Stimulated activated effector memory CD8-positive, alpha-beta T cell treated with anti-CD3 and anti-CD28 coated beads, Interleukin-12 subunit alpha, Interleukin-12 subunit beta, amount 100 ng/mL, for 72 hours (primary cell): Measurements from ENCODE around the gene HOXD1.

ENCODE experiments used
- ATAC-seq: fragments of 150-1000 bp; cut with Tn5 transposase; 2 replicates; pipeline ENCODE4 v1.10.0; 2021
- DNase-seq, 2 donors: peaks; one replicate each; pipeline ENCODE4 v3.0.0; 2021 to 2022; ENCODE audit warnings: low spot score in 2 of 2
- H3K27ac Mint-ChIP-seq: one replicate; pipeline ENCODE4 v1.8.0; 2022; ENCODE audit warnings: mild to moderate bottlenecking, mixed read lengths
- H3K36me3 Mint-ChIP-seq: one replicate; pipeline ENCODE4 v1.8.0; 2022; ENCODE audit warnings: mild to moderate bottlenecking, mixed read lengths
- H3K4me1 Mint-ChIP-seq: one replicate; pipeline ENCODE4 v1.8.0; 2022; ENCODE audit warnings: mixed read lengths
- H3K4me3 Mint-ChIP-seq: one replicate; pipeline ENCODE4 v1.8.0; 2022; ENCODE audit warnings: mild to moderate bottlenecking, mixed read lengths
- H3K9me3 Mint-ChIP-seq: one replicate; pipeline ENCODE4 v1.8.0; 2022; ENCODE audit warnings: mixed read lengths

The HOXD1 gene

DNA sequence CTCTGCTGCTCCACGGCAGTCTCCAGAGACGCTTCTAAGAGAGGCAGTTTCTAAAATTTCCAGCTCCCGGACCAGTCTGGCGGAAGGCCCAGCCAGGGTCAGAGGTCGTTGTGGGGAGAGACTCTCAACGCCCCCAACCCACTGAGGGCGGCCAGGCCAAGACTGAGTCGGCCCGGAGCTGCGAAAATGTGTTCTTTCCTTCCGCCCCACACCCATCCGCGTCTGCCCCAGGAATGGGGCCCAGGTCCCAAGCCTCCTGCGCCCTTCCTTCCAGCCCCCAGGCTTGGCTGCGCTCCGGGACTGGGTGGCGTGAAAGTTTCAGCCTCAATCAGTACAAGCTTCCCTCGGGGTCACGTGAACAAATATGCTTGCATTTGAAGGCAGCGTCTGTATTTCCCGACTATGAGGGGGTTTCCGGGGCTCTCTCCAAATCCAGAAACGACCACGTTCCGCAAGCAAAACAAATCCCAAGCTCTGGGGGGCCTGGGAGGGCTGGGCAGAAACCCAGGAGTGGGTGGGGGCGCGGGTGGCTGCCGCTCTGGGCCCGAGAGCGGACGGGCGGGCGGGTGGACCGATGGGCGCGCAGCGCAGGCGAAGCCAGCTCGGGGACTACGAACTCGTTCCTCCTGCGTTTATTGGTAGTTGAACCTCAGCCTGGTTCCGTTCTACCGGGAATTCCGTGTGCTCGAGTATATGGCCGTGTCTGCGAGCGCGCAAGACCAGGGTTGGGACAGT, 28.1 kb upstream of the HOXD1 start:
- H3K27ac Mint-ChIP-seq = no peak overlapping the region
- H3K4me1 Mint-ChIP-seq = peaks cover 31% of the 10 kb centered on the region
- H3K4me3 Mint-ChIP-seq = no peak overlapping the region
- peaks cover 16% of the 10 kb centered on the region for H3K36me3 Mint-ChIP-seq
- DNase-seq (no peak), ATAC-seq (no peak)
- no peaks in the 10 kb centered on the region for H3K9me3 Mint-ChIP-seq

DNA sequence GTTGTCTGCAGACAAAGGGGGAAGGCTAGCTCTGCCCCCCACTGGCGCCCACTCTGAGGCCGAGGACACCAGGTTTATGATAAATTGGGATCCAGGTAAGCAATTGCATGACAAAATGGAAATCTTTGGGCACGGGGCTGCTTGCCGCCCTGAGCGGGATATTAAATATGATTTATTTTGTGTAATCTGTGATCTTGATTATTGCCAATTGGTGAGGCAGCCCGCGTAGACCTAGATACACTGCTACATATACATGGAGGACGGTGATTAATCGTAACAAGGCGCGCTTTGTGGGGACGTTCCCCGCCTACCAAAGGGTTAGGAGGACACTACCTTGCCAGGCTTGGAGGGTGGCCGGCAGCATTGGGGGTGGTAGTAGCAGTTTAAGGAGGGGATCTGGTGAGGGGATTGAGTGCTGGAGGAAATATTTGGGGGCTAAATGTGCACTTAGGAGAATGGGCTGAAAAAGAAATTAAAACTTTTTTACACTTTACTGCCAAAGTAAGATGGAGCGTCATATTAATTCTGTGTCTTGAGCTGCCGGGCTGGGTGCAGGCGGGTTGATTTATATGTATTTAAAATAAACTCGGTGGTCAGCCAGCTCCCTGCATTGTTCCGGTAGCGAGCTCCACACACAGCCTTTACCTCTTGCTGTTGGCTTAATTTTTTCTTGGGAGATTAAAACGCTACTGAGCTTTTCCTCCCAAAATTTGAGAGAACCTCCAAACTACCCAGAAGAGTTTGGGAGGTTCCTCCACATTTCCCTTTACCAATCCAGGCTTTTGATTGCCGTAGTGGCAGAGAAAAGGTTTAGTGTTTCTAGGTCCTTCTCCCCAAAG, 27.3 kb upstream of the HOXD1 start:
- Mint-ChIP-seq H3K27ac (no peak overlapping the region), H3K4me1 (peaks cover 31% of the 10 kb centered on the region), H3K9me3 (no peaks in the 10 kb centered on the region), H3K36me3 (peaks cover 16% of the 10 kb centered on the region), H3K4me3 (no peak overlapping the region)
- ATAC-seq (no peak), DNase-seq (peak in 1 of 2 donors; percentile 47)

DNA sequence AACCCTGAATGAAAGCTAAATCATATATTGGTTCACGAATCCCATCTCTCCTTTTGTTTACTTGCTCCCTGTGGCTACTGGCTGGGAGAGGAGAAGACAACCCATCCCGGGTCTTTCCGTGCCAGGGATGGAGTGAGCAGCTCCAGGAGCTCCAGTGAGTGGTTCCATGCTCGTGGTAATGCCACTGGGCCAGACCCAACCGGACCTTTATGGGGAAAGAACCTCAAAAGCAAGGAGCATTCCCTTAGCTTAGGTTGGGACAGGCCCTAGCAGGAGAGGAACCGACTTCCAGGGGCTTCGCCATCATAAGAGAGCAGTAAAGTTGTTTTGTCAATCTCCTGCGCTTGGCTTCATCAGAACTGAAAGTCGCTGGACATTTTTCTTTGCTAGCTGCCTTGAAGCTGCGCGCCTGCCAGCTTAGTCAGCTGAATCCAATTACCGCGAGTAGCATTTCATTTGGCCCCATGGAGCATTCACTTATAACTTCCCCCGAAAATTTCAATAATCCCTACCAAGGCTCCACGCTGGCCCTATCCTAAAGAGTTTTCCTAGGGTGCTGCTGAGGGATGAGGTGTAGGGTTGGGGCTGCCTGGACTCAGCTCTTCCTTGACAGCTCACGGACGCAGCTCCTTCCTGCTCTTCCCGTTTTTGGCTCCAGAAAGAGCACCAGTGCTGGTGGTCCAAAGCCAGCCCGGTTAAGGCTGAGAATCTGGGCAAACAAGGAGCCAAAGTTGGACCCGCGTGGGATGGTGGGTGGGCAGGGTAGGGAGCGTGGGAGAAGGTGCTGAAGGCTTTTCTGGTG, 26.4 kb upstream of the HOXD1 start:
- Mint-ChIP-seq H3K4me3 (no peak overlapping the region), H3K27ac (no peak overlapping the region), H3K36me3 (peaks cover 16% of the 10 kb centered on the region), H3K9me3 (no peaks in the 10 kb centered on the region), H3K4me1 (peaks cover 31% of the 10 kb centered on the region)
- no peak for ATAC-seq
- DNase-seq = peak in 1 of 2 donors; percentile 43

DNA sequence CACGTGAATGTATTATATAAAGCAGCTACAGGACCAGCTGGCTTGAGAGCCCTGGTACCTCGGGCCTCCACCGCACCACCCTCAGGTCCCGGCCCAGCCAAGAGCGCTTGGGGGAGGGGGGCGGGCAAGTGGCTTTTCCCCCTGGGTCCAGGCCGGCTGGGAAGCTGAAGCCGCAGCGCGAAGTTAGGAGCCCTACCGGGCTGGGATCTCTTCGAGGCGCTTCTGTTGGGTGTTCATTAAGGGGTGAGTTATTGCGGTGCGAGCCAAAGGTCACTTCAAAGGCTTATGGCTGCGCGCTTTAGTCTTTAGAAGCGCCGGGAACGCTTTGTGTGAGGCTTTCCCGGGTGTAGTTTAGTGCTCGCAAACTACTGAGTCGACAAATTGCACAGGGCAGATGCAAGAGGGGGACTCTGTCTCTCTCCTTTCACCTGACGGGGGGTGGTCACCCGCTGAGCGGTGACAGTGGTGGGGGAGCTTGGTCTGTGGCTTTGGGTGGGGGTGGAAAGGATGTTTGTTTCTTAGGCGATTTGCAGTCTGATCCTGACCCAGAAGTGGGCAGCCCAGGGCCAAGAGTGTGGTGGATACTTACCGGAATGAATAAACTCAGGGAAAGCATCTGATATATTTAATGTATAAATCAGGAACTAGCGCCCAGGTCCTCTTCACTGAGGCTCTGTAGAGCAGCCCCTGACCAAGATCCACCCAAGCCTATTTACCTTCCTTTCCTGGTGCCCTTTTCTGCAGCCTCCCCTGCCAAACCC, 25.4 kb upstream of the HOXD1 start:
- ATAC-seq = no peak
- DNase-seq = peak in 1 of 2 donors; percentile 43
- no peaks in the 10 kb centered on the region for H3K9me3 Mint-ChIP-seq
- H3K4me1 Mint-ChIP-seq = peaks cover 22% of the 10 kb centered on the region
- no peak overlapping the region for H3K4me3 Mint-ChIP-seq
- H3K27ac Mint-ChIP-seq = no peak overlapping the region
- H3K36me3 Mint-ChIP-seq = peaks cover 10% of the 10 kb centered on the region

DNA sequence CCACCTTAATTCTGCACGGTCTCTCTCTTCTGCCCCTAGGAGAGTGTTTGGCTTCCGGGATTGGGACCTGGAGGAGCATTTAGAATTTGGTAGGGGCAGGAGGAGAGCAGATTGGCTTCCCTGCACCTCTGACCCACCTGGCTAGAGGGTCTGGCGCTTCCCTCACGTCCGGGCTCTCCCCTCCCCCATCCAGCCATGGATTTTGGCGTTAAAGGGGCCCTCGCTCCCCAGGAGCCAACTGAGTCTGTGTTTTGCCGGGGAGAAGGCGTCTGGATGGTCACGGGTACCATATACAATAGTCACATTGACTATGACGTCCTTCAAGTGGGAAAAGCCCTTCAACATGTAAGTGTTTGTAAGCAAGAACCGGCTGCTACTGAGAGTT, 24.8 kb upstream of the HOXD1 start:
- DNase-seq (peak in 1 of 2 donors; percentile 43), ATAC-seq (no peak)
- Mint-ChIP-seq H3K4me3 (no peak overlapping the region), H3K4me1 (peaks cover 16% of the 10 kb centered on the region), H3K9me3 (no peaks in the 10 kb centered on the region), H3K27ac (no peak overlapping the region), H3K36me3 (peaks cover 10% of the 10 kb centered on the region)

DNA sequence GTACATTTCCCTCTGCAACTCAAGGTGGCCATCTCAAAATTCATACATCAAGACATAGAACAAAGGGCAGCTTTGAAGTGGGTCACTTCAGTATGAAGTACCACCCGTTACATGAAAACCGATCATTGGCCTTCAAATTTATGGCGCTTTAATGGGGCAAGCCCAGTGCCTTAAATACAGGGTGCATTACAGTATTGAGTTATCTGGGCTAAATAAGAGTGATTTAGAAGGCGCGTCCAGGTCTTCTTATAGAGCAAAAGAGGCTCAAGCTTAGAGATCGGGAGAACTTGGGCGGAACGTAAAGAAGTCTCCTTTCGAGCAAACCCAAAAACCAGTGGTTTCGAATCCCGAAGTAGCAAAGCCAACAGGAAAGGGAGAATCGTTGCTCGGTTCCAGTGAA, 24.3 kb upstream of the HOXD1 start:
- H3K9me3 Mint-ChIP-seq = no peaks in the 10 kb centered on the region
- no peak overlapping the region for H3K27ac Mint-ChIP-seq
- DNase-seq = peak in 1 of 2 donors; percentile 38
- H3K4me1 Mint-ChIP-seq = peaks cover 16% of the 10 kb centered on the region
- ATAC-seq = no peak
- peaks cover 10% of the 10 kb centered on the region for H3K36me3 Mint-ChIP-seq
- H3K4me3 Mint-ChIP-seq = no peak overlapping the region

DNA sequence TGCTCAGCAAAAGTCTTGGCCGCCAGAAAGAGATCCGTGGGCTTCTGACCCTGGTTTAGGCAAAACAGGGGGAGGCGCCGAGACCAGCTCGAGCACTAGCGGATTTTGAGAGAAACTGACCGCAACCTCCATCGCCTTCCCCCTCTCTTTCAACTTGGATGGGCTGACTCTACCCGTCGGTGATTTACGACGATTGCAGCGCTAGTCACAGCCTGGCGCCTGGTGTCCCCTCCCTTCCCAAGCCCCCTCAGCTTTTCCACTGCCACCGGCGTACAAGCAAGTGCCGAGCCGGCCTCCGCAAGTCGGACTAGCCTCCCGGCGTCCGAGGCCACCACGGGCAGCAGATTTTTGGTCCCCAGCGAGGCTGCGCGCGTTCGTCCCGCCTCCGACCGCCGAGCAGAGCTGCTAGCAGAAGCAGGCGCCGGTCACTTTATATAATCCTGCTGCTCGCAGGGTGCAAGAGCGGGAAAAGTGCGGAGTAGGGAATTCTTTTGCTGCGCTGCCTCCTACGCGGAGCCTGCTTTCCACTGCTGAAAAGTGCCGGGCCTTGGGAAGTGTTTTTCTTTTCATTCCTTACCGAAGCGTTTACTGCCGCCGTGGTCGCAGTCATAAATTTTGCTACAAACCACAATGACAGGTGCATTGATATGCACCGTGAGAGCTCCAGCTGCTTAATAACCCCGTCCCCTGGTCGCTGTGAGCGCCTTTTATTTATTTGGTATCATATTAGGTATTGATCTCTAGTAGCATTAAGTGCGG, 23.7 kb upstream of the HOXD1 start:
- no peaks in the 10 kb centered on the region for H3K9me3 Mint-ChIP-seq
- ATAC-seq (no peak), DNase-seq (no peak)
- no peak overlapping the region for H3K27ac Mint-ChIP-seq
- H3K4me1 Mint-ChIP-seq = peaks cover 16% of the 10 kb centered on the region
- H3K4me3 Mint-ChIP-seq = no peak overlapping the region
- peaks cover 10% of the 10 kb centered on the region for H3K36me3 Mint-ChIP-seq

DNA sequence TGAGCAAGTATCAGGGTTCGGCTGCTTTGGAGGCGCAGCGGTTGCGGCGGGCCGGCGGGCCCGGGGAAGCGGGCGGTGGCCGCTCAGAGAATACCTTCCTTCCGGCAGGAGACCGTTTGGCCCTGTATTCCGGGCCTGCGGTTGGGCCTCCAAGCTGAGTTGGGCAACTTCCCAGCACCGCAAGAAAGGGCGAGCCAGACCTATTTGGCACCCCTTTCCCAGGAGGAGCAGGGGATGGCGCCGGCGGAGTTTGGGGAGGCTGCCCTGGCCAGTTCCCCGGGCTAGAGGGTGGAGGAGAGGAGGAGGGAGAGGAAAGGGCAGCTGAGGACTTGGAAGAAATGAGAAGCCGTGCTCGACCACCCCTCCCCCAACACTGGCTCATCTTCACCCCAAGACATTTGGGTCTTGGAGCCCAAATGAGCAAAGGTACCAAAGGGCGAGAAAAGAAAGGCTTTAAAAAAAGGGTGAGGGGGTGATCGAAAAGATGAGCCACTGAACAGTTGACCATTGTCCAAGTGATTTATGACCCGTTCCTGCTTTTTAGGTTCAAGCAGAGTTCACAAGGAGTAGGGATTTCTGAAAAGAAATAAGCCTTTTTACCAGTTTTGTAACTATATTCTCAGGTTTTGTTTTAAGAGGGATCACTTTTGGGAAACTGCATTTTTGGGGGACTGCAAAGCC, 23.0 kb upstream of the HOXD1 start:
- Mint-ChIP-seq H3K9me3 (no peaks in the 10 kb centered on the region), H3K4me1 (peaks cover 16% of the 10 kb centered on the region), H3K36me3 (peaks cover 10% of the 10 kb centered on the region), H3K4me3 (no peak overlapping the region), H3K27ac (no peak overlapping the region)
- DNase-seq (no peak), ATAC-seq (no peak)

DNA sequence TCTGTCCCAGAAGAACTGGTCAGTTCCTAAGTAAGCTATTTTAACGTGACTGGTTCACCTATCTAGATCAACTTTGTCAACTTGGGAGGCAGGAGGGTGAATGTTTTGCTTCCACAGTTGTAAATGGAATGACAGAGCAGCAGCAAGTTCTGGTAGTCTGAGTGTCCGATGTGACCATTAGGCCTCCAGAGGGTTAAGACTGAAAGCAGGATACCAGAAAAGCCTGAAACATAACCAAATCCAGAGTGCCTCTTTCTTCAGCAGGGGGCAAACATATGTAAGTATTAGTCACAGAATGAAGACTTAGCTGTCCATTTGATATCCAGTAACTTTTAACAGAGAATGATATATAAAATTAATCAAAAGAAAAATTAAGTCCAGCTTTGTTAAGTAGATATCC, 22.2 kb upstream of the HOXD1 start:
- DNase-seq (no peak), ATAC-seq (no peak)
- H3K4me1 Mint-ChIP-seq = peaks cover 12% of the 10 kb centered on the region
- no peak overlapping the region for H3K4me3 Mint-ChIP-seq
- no peaks in the 10 kb centered on the region for H3K9me3 Mint-ChIP-seq
- H3K36me3 Mint-ChIP-seq = peaks cover 10% of the 10 kb centered on the region
- no peak overlapping the region for H3K27ac Mint-ChIP-seq

DNA sequence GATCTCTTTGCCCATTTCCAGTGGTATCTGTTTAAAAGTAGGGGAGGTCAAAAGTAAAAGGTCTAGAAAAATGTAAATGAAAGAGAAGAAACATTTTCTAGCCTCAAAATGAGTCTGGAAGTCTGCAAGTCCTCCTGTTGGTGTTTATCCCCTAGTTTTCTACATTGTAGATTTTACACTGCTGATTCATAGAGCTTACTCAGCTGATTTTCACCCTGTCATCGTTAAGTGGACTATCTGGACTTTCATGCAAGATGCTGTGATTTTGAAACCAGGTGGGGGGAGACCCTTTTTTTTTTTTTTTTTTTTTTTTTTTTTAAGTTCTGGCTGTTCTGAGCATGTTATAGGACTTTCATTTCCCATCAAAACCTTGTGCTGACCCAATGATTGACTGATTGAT, 21.1 kb upstream of the HOXD1 start:
- peaks cover 10% of the 10 kb centered on the region for H3K36me3 Mint-ChIP-seq
- H3K4me1 Mint-ChIP-seq = peaks cover 16% of the 10 kb centered on the region
- no peaks in the 10 kb centered on the region for H3K9me3 Mint-ChIP-seq
- DNase-seq (no peak), ATAC-seq (no peak)
- H3K4me3 Mint-ChIP-seq = no peak overlapping the region
- H3K27ac Mint-ChIP-seq = no peak overlapping the region

DNA sequence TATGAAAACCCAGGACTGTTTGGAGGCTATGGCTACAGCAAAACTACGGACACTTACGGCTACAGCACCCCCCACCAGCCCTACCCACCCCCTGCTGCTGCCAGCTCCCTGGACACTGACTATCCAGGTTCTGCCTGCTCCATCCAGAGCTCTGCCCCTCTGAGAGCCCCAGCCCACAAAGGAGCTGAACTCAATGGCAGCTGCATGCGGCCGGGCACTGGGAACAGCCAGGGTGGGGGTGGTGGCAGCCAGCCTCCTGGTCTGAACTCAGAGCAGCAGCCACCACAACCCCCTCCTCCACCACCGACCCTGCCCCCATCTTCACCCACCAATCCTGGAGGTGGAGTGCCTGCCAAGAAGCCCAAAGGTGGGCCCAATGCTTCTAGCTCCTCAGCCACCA, 19.3 kb upstream of the HOXD1 start:
- ATAC-seq = peak; percentile 13
- peaks cover 4% of the 10 kb centered on the region for H3K36me3 Mint-ChIP-seq
- H3K4me3 Mint-ChIP-seq = no peak overlapping the region
- no peak for DNase-seq
- no peaks in the 10 kb centered on the region for H3K9me3 Mint-ChIP-seq
- peaks cover 14% of the 10 kb centered on the region for H3K4me1 Mint-ChIP-seq
- H3K27ac Mint-ChIP-seq = no peak overlapping the region

DNA sequence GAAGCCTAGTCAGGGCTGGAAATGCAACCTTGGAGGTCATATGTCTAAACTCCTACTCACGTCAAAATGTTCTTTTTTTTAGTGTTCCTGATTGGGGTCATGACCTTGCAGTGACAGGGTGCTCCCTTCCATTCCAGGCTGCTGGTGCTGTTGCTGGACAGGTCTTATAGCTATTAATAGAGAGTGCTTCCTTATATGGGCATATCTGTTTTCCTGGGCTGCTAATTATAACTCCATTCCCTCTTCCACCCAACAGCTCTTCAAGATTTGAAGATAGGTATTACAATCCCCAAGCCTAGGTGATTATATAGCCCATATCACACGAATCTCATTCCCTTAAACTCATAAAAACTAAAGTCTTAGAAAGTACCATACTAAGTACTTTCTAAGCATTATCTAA, 18.8 kb upstream of the HOXD1 start:
- no peak overlapping the region for H3K4me3 Mint-ChIP-seq
- no peak for DNase-seq
- H3K4me1 Mint-ChIP-seq = peaks cover 10% of the 10 kb centered on the region
- no peaks in the 10 kb centered on the region for H3K9me3 Mint-ChIP-seq
- no peak overlapping the region for H3K27ac Mint-ChIP-seq
- no peak for ATAC-seq
- H3K36me3 Mint-ChIP-seq = no peaks in the 10 kb centered on the region

DNA sequence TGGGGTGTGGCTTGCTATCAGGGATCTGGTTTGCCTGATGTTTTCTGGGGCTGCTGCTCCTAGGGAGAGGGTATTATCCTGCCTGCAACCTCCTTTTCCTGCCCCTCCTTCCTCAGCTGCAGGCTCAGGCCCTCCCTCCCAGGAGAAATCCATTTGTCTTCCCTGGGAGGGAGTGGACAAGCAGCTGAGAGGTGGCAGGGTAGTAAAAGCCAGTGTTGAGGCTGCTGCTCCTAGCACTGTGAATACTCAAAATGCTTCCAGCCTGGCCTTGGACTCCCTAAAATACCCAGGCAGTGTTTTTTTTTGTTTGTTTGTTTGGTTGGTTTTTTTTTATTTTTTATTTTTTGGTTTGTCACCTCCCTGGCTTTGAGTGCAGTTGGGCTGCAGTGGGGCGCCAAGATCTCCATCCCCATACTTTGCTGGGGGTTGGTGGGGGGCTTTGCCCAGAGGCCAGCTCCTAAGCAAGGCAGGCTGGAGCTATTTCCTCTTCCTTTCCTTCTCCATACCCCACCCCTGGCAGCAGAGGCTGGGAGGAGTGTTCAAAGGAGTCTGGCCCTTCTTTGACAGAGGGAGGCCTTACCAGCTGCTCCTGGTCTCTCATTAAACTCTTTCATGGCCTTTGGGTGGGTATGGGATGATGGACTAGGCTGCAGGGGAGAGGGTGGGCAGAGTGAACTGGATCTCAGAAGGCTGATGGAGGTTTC, 17.7 kb upstream of the HOXD1 start:
- no peaks in the 10 kb centered on the region for H3K36me3 Mint-ChIP-seq
- DNase-seq = no peak
- no peak overlapping the region for H3K4me3 Mint-ChIP-seq
- no peak overlapping the region for H3K27ac Mint-ChIP-seq
- peaks cover 10% of the 10 kb centered on the region for H3K4me1 Mint-ChIP-seq
- ATAC-seq = no peak
- no peaks in the 10 kb centered on the region for H3K9me3 Mint-ChIP-seq
